WTC11 (cell line): ENCODE data around the gene C1QL1.

Source experiments
- ATF3 ChIP-seq: sonication (generic); formaldehyde crosslinking; conservative IDR thresholded peaks from 2 replicates; pipeline ENCODE4 v1.8.1; 2022; ENCODE audit warnings: mild to moderate bottlenecking, missing genetic modification reagents
- FOXK1 ChIP-seq: sonication (generic); formaldehyde crosslinking; IDR thresholded peaks from 2 replicates; pipeline ENCODE4 v1.8.0; 2022; ENCODE audit warnings: mild to moderate bottlenecking, moderate library complexity, missing genetic modification reagents
- JUN ChIP-seq: sonication (generic); formaldehyde crosslinking; IDR thresholded peaks from 2 replicates; pipeline ENCODE4 v1.8.0; 2023; ENCODE audit warnings: mild to moderate bottlenecking, missing genetic modification reagents
- NFE2L1 ChIP-seq: sonication (generic); formaldehyde crosslinking; IDR thresholded peaks from 2 replicates; pipeline ENCODE4 v1.8.1; 2023; ENCODE audit warnings: missing genetic modification reagents
- NR1H2 ChIP-seq: sonication (generic); formaldehyde crosslinking; IDR thresholded peaks from 2 replicates; pipeline ENCODE4 v1.9.0; 2021; ENCODE audit warnings: mild to moderate bottlenecking, moderate library complexity, missing genetic modification reagents
- SP1 ChIP-seq: sonication (generic); formaldehyde crosslinking; conservative IDR thresholded peaks from 2 replicates; pipeline ENCODE4 v1.8.1; 2022; ENCODE audit warnings: missing genetic modification reagents
- TCF7 ChIP-seq: sonication (generic); formaldehyde crosslinking; IDR thresholded peaks from 2 replicates; pipeline ENCODE4 v1.8.0; 2022; ENCODE audit warnings: mild to moderate bottlenecking, low read depth, missing genetic modification reagents, moderate library complexity
- ZNF232 ChIP-seq: sonication (generic); formaldehyde crosslinking; IDR thresholded peaks from 2 replicates; pipeline ENCODE4 v1.8.0; 2022; ENCODE audit warnings: mild to moderate bottlenecking, missing genetic modification reagents
- TF ChIP-seq, protein P1 (sequence below): fragments of 250-450 bp; sonication (Bioruptor Pico); IDR thresholded peaks from 2 replicates; pipeline ENCODE4 v1.9.0; 2021; ENCODE audit warnings: mild to moderate bottlenecking
- TF ChIP-seq, protein P2 (sequence below): fragments of 200-600 bp; IDR thresholded peaks from 2 replicates; pipeline ENCODE4 v1.8.0; 2022; ENCODE audit warnings: antibody characterized with exemption
- TF ChIP-seq, protein P3 (sequence below): sonication (generic); formaldehyde crosslinking; conservative IDR thresholded peaks from 2 replicates; pipeline ENCODE4 v1.8.1; 2023; ENCODE audit warnings: mild to moderate bottlenecking, low read depth, missing genetic modification reagents, moderate library complexity
- TF ChIP-seq, protein P4 (sequence below): sonication (generic); formaldehyde crosslinking; IDR thresholded peaks from 2 replicates; pipeline ENCODE4 v1.8.0; 2022; ENCODE audit warnings: mild to moderate bottlenecking, missing genetic modification reagents

GRCh38 chr17:44932787-44933097, 35.4 kb downstream of the C1QL1 start:
- TF ChIP-seq, protein P1, sequence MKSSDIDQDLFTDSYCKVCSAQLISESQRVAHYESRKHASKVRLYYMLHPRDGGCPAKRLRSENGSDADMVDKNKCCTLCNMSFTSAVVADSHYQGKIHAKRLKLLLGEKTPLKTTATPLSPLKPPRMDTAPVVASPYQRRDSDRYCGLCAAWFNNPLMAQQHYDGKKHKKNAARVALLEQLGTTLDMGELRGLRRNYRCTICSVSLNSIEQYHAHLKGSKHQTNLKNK (CRISPR knock-in tag): no peak
- TF ChIP-seq ZNF232 (CRISPR knock-in tag): no peak
- no peak for TF ChIP-seq FOXK1 (CRISPR knock-in tag)
- TF ChIP-seq JUN: no peak
- TF ChIP-seq, protein P2, sequence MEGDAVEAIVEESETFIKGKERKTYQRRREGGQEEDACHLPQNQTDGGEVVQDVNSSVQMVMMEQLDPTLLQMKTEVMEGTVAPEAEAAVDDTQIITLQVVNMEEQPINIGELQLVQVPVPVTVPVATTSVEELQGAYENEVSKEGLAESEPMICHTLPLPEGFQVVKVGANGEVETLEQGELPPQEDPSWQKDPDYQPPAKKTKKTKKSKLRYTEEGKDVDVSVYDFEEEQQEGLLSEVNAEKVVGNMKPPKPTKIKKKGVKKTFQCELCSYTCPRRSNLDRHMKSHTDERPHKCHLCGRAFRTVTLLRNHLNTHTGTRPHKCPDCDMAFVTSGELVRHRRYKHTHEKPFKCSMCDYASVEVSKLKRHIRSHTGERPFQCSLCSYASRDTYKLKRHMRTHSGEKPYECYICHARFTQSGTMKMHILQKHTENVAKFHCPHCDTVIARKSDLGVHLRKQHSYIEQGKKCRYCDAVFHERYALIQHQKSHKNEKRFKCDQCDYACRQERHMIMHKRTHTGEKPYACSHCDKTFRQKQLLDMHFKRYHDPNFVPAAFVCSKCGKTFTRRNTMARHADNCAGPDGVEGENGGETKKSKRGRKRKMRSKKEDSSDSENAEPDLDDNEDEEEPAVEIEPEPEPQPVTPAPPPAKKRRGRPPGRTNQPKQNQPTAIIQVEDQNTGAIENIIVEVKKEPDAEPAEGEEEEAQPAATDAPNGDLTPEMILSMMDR: no peak
- TF ChIP-seq, protein P3, sequence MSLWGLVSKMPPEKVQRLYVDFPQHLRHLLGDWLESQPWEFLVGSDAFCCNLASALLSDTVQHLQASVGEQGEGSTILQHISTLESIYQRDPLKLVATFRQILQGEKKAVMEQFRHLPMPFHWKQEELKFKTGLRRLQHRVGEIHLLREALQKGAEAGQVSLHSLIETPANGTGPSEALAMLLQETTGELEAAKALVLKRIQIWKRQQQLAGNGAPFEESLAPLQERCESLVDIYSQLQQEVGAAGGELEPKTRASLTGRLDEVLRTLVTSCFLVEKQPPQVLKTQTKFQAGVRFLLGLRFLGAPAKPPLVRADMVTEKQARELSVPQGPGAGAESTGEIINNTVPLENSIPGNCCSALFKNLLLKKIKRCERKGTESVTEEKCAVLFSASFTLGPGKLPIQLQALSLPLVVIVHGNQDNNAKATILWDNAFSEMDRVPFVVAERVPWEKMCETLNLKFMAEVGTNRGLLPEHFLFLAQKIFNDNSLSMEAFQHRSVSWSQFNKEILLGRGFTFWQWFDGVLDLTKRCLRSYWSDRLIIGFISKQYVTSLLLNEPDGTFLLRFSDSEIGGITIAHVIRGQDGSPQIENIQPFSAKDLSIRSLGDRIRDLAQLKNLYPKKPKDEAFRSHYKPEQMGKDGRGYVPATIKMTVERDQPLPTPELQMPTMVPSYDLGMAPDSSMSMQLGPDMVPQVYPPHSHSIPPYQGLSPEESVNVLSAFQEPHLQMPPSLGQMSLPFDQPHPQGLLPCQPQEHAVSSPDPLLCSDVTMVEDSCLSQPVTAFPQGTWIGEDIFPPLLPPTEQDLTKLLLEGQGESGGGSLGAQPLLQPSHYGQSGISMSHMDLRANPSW (CRISPR knock-in tag): no peak
- TF ChIP-seq NR1H2 (CRISPR knock-in tag): no peak
- TF ChIP-seq NFE2L1: no peak
- TF ChIP-seq SP1 (CRISPR knock-in tag): no peak
- no peak for TF ChIP-seq ATF3 (CRISPR knock-in tag)
- TF ChIP-seq, protein P4, sequence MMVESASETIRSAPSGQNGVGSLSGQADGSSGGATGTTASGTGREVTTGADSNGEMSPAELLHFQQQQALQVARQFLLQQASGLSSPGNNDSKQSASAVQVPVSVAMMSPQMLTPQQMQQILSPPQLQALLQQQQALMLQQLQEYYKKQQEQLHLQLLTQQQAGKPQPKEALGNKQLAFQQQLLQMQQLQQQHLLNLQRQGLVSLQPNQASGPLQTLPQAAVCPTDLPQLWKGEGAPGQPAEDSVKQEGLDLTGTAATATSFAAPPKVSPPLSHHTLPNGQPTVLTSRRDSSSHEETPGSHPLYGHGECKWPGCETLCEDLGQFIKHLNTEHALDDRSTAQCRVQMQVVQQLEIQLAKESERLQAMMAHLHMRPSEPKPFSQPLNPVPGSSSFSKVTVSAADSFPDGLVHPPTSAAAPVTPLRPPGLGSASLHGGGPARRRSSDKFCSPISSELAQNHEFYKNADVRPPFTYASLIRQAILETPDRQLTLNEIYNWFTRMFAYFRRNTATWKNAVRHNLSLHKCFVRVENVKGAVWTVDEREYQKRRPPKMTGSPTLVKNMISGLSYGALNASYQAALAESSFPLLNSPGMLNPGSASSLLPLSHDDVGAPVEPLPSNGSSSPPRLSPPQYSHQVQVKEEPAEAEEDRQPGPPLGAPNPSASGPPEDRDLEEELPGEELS: no peak
- no peak for TF ChIP-seq TCF7
